HepG2 (cell line): ENCODE data around the gene ITGB7. TPM values are rescaled to one million over a fixed set of nuclear protein-coding genes. Genes with fewer than 3 reads are reported as not detected.

Source experiments
- ATAC-seq: fragments of 200-7000 bp; cut with Tn5 transposase; 3 replicates; pipeline ENCODE4 v1.9.1; 2020; ENCODE audit warnings: mild to moderate bottlenecking, moderate library complexity
- BruUV-seq: library from RNA; stranded (reverse); fragments of 400-500 nt; replicated peaks from 2 replicates; lab custom pipeline; 2021; lab: Mats Ljungman, UMichigan
- CTCF ChIA-PET: fragments of 300-600 bp; formaldehyde crosslinking; extraction: SDS; loops from one replicate; lab custom pipeline; 2021; ENCODE audit warnings: low total read pairs, inconsistent platforms, low intra/inter-chr PET ratio; lab: Yijun Ruan, JAX
- POLR2A ChIA-PET: fragments of 350-600 bp; sonication (Branson Sonifier 250); formaldehyde crosslinking; loops from one replicate; lab custom pipeline; 2020; ENCODE audit warnings: antibody characterized with exemption, inconsistent platforms; lab: Yijun Ruan, JAX
- DNase-seq: peaks from one replicate; pipeline ENCODE4 v3.0.0-alpha.2; 2015; ENCODE audit warnings: low spot score
- FAIRE-seq: peaks from 3 replicates; lab custom pipeline; 2011; peaks lifted over from hg19 to GRCh38; lab: Jason Lieb, UNC
- H2AFZ ChIP-seq: one replicate; pipeline ENCODE4 v1.6.1; 2011; ENCODE audit warnings: low read length, inconsistent platforms
- H3K27ac ChIP-seq: fragments of 300-600 bp; 3 replicates; pipeline ENCODE4 v1.8.0; 2011; ENCODE audit warnings: mixed run types, mild to moderate bottlenecking, mixed read lengths, low read length, inconsistent platforms; ENCODE audit not compliant: insufficient read depth; ENCODE audit errors: extremely low read length
- H3K27me3 ChIP-seq, 2 experiments: fragments of 200-600 bp in 1 of 2; 2 replicates in 1 of 2; 3 replicates in 1 of 2; pipeline versions ENCODE4 v1.6.0 to v1.8.0; 2011; ENCODE audit warnings: low read length in 2 of 2, mild to moderate bottlenecking in 2 of 2, moderate library complexity in 2 of 2, inconsistent platforms in 1 of 2; ENCODE audit not compliant: insufficient read depth in 2 of 2, control insufficient read depth in 1 of 2
- H3K36me3 ChIP-seq, 2 experiments: fragments of 200-600 bp in 1 of 2; replicated peaks in 1 of 2; 2 replicates in 1 of 2; 3 replicates in 1 of 2; pipeline versions ENCODE4 v1.5.1 to v1.8.0; 2011; ENCODE audit warnings: low read length in 2 of 2, inconsistent platforms in 1 of 2; ENCODE audit not compliant: insufficient read depth in 2 of 2, control insufficient read depth in 1 of 2
- H3K4me1 ChIP-seq: 2 replicates; pipeline ENCODE4 v1.5.1; 2012; ENCODE audit warnings: low read length, inconsistent platforms; ENCODE audit not compliant: insufficient read depth
- H3K4me2 ChIP-seq: 2 replicates; pipeline ENCODE4 v1.6.0; 2011; ENCODE audit warnings: low read depth, low read length, inconsistent platforms
- H3K4me3 ChIP-seq, 3 experiments: fragments of 200-600 bp in 1 of 3; sonication (generic), shearing (Covaris generic) in 1 of 3; replicated peaks in 1 of 3; 2 replicates each; pipeline ENCODE4 v1.5.1; 2011 to 2016; ENCODE audit warnings: low read length in 3 of 3, inconsistent platforms in 2 of 3, low read depth in 2 of 3, mild to moderate bottlenecking in 2 of 3, control low read depth in 1 of 3, mixed read lengths in 1 of 3; ENCODE audit not compliant: insufficient read depth in 1 of 3
- H3K79me2 ChIP-seq: one replicate; pipeline ENCODE4 v1.6.1; 2011; ENCODE audit warnings: low read length, inconsistent platforms; ENCODE audit not compliant: insufficient read depth
- H3K9ac ChIP-seq: 2 replicates; pipeline ENCODE4 v1.6.0; 2011; ENCODE audit warnings: mild to moderate bottlenecking, low read depth, low read length, inconsistent platforms; ENCODE audit not compliant: insufficient read depth
- H3K9me3 ChIP-seq: 2 replicates; pipeline ENCODE4 v1.5.1; 2012; ENCODE audit warnings: mild to moderate bottlenecking, low read length
- H4K20me1 ChIP-seq: 2 replicates; pipeline ENCODE4 v1.6.0; 2011; ENCODE audit warnings: inconsistent platforms, mild to moderate bottlenecking, low read length, moderate library complexity; ENCODE audit not compliant: insufficient read depth
- EED ChIP-seq: sonication (generic); formaldehyde crosslinking; IDR thresholded peaks from 2 replicates; pipeline ENCODE4 v1.5.0; 2020; ENCODE audit warnings: mild to moderate bottlenecking, missing genetic modification reagents
- FOXP1 ChIP-seq, 2 experiments: fragments of 450-650 bp in 1 of 2; IDR thresholded peaks; 2 replicates each; pipeline ENCODE4 v1.6.1; 2017 to 2018; ENCODE audit warnings: antibody characterized with exemption in 1 of 2
- HOXA3 ChIP-seq: sonication (generic); formaldehyde crosslinking; IDR thresholded peaks from 2 replicates; pipeline ENCODE4 v1.5.0; 2020; ENCODE audit warnings: missing genetic modification reagents
- IKZF4 ChIP-seq: sonication (generic); formaldehyde crosslinking; IDR thresholded peaks from 2 replicates; pipeline ENCODE4 v1.5.1; 2020; ENCODE audit warnings: borderline replicate concordance, mild to moderate bottlenecking, low read depth, missing genetic modification reagents; ENCODE audit errors: not compliant biosample characterization
- MTERF4 ChIP-seq: sonication (generic); formaldehyde crosslinking; IDR thresholded peaks from 2 replicates; pipeline ENCODE4 v1.8.0; 2023; ENCODE audit warnings: mild to moderate bottlenecking, missing genetic modification reagents
- NFE2 ChIP-seq: sonication (generic); formaldehyde crosslinking; IDR thresholded peaks from 2 replicates; pipeline ENCODE4 v1.4.0; 2020; ENCODE audit warnings: missing genetic modification reagents
- ZNF256 ChIP-seq: sonication (generic); formaldehyde crosslinking; conservative IDR thresholded peaks from 2 replicates; pipeline ENCODE4 v1.4.0; 2020; ENCODE audit warnings: missing genetic modification reagents
- WGBS: methylation state at CpG from one replicate; pipeline ENCODE4 v1.1.6; 2017; ENCODE audit warnings: low lambda C conversion rate; 5-methylcytosine and 5-hydroxymethylcytosine counted together
- in situ Hi-C: cut with HindIII; loops from 2 replicates; pipeline ENCODE4 v1.10.0; 2017; ENCODE audit warnings: low pct_unique_long_range_greater_than_20kb; ENCODE audit not compliant: extremely low pct_ligation_motif_present
- intact Hi-C: fragments of 100-400 bp; cut with micrococcal nuclease; formaldehyde crosslinking; loops from one replicate; pipeline ENCODE4 v1.10.0; 2022; ENCODE audit not compliant: unreplicated experiment
- polyA plus RNA-seq, 8 experiments: library from polyadenylated mRNA; depleted of rRNA in 3 of 8; stranded (reverse) in 7 of 8; unstranded in 1 of 8; fragments of >200 nt; fragmentation: Illumina TruSeq in 4 of 8; extraction: Trizol in 4 of 8; gene quantifications; 2 replicates each; pipeline versions ENCODE4 v1.2.1 to v1.2.3, GENCODE V29; 2011 to 2016; ENCODE audit warnings: low read depth in 4 of 8, missing spikeins in 1 of 8, mixed read lengths in 1 of 8; ENCODE audit not compliant: insufficient read depth in 1 of 8
- total RNA-seq, 5 experiments: library from RNA; depleted of rRNA; stranded (reverse); fragments of >200 nt; fragmentation: Illumina TruSeq; extraction: Trizol; gene quantifications; 2 replicates each; pipeline ENCODE4 v1.2.3, GENCODE V29; 2016; ENCODE audit warnings: low read depth in 1 of 5

Gene ITGB7
- total and polyA plus RNA-seq, 2 of the 13 experiments (the other 11 are each of a cell fraction or from before 2014, with no cell fraction given): 0.16 to 0.18 TPM

- intact Hi-C loops: no loop called here
- Histone ChIP-seq H3K4me3 (no peak overlapping the region), H3K79me2 (no peaks in the 10 kb centered on the region), H3K4me2 (no peak overlapping the region), H3K9me3 (no peaks in the 10 kb centered on the region), H2AFZ (no peak overlapping the region), H3K36me3 (no peaks in the 10 kb centered on the region), H3K9ac (no peak overlapping the region), H3K27me3 (no peaks in the 10 kb centered on the region), H4K20me1 (no peaks in the 10 kb centered on the region), H3K27ac (no peak overlapping the region), H3K4me1 (peaks cover 43% of the 10 kb centered on the region)
- WGBS: 90% methylated on average over 6 of the region's 11 CpGs
- ChIA-PET POLR2A (interaction anchor here (1.0 to 2.6 kb wide), 2 partner anchors 8 to 69 kb away, joined by 3 to 15 read pairs; partner anchors contain the start of genes CSAD, SOAT2 and ZNF740), CTCF (no interaction called here)
- ATAC-seq (no peak), DNase-seq (no peak), FAIRE-seq (no peak)
- in situ Hi-C loops: no loop called here
- TF ChIP-seq ZNF256 (CRISPR knock-in tag): no peak
- TF ChIP-seq EED (CRISPR knock-in tag): no peak
- no peak for TF ChIP-seq HOXA3
- TF ChIP-seq IKZF4: no peak
- TF ChIP-seq NFE2: no peak
- no TSS peak for BruUV-seq
These were observed 34.7 kb downstream of the ITGB7 start for GRCh38 chr12:53172352-53172751.

- H4K20me1 ChIP-seq: no peaks in the 10 kb centered on the region
- peaks cover 43% of the 10 kb centered on the region for H3K4me1 ChIP-seq
- ATAC-seq: no peak
- no TSS peak for BruUV-seq
- CTCF ChIA-PET: no interaction called here
- peak; percentile 34 for DNase-seq
- FAIRE-seq: no peak
- H3K9ac ChIP-seq: no peak overlapping the region
- H2AFZ ChIP-seq: no peak overlapping the region
- 36% methylated on average over 10 of the region's 10 CpGs for WGBS
- no peak overlapping the region for H3K4me3 ChIP-seq
- intact Hi-C loops (no loop called here), in situ Hi-C loops (no loop called here)
- no peaks in the 10 kb centered on the region for H3K9me3 ChIP-seq
- POLR2A ChIA-PET: interaction anchor here (1.0 to 2.6 kb wide), 3 partner anchors 9 to 69 kb away, joined by 3 to 15 read pairs (median 3); partner anchors contain the start of genes CSAD, SOAT2 and ZNF740
- H3K36me3 ChIP-seq: no peaks in the 10 kb centered on the region
- H3K4me2 ChIP-seq: peak overlapping the region; percentile 23; the same call in 1 of the 2 replicates
- TF ChIP-seq FOXP1 (IDR thresholded peaks at IDR 0.05): no peak
- no peak for TF ChIP-seq FOXP1 (CRISPR knock-in tag; IDR thresholded peaks at IDR 0.05)
- TF ChIP-seq MTERF4: no peak
- TF ChIP-seq HOXA3: no peak
- no peaks in the 10 kb centered on the region for H3K79me2 ChIP-seq
- H3K27me3 ChIP-seq: no peaks in the 10 kb centered on the region
- no peak overlapping the region for H3K27ac ChIP-seq
These were observed 35.2 kb downstream of the ITGB7 start for GRCh38 chr12:53171725-53172329.
